CD4-positive, alpha-beta T cell treated with Interleukin-15 for 4 hours (primary cell): ENCODE data around the gene SRP19.
"Not testable (repeated sequence)": the region's sequence is repeated elsewhere in the genome, so short reads cannot be mapped to it uniquely, and the experiment has no call there.

Experiments
- DNase-seq: peaks from one replicate; pipeline ENCODE4 v3.0.0-alpha.2; 2020; ENCODE audit warnings: low spot score

The SRP19 gene

GRCh38 chr5:112860929-112861637 lies at the start of gene SRP19:
Gene SRP19 (plus strand): TSS chr5:112861287. CDS start chr5:112861377, 90 bp downstream.
- peak; percentile 92 for DNase-seq

DNA sequence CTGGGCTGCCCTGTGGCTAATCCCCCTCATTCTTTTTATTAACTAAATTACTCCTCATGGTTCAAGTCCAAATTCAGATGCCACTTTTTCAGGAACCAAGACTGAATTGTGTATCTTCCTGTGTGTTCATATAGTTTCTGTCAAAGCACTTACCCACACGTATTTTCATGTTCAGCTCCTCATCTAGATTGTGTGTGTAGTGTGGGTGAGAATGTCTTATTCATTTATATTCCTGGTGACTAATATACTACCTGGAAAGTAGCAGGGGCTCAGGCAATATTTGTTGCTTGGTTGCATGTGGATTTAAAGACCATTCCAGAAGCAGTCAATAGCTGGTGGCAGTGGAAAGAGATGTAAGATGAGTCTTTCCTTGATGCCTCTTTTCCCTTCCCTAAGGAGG lies 48.5 kb upstream of the SRP19 start:
- DNase-seq, result no peak

GRCh38 chr5:112820246-112820645 lies 40.8 kb upstream of the SRP19 start:
- DNase-seq, result no peak

DNA sequence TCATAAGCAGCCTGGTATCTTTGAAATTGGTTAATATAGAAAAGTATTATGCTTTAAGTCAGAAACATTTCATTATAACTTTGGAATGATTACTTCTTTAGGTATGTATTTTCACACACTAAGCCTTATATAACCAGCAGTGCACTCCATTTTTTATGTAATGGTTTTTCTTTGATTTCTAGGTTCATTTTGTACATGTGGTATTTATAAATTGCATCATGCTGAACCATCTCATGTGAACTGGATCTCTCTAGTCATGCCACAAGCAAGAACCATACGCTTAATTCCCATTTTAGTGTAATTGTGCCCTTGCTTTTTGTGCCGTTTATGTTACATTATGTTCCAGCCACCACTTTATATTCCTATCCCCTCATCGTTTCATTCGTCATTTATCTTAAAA lies 38.6 kb upstream of the SRP19 start:
- no peak for DNase-seq

- DNase-seq, result no peak
Measured at GRCh38 chr5:112823181-112823580, 37.9 kb upstream of the SRP19 start.

DNA sequence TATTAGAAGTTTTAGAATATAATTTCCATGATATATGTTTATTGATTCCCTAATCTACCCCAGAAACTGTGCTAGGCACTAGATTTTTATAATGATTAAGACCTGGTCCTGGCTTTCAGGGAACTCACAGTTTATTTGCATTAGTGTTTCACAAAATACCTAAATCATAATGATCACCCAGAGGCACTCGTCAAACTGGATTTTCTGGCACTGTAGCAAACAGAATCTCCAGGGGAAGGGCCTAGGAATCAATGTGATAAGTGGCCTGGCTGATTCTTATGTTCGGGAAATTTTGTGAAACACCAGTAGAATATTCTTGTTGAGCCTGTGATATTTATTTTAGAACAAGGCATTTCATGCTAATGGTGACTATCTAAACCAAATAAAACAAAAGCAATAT lies 37.4 kb upstream of the SRP19 start:
- DNase-seq, result no peak

- DNase-seq, result no peak
Measured at GRCh38 chr5:112824197-112824596, 36.9 kb upstream of the SRP19 start.

- DNase-seq, result no peak
Measured at GRCh38 chr5:112830378-112830777, 30.7 kb upstream of the SRP19 start.

DNA sequence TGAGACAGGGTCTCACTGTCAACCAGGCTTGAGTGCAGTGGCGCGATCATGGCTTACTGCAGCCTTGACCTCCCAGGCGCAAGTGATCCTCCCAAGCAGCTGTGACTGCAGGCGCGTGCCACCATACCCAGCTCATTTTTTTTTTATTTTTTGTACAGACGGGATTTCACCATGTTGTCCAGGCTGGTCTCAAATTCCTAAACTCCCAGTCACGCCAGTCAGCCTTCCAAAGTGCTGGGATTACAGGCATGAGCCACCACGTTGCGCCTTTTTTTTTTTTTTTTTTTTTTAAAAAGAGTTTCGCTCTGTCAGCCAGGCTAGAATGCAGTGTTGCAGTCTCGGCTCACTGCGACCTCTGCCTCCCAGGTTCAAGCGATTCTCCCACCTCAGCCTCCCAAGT lies 27.1 kb upstream of the SRP19 start:
- no peak for DNase-seq

GRCh38 chr5:112844489-112844888 lies 16.6 kb upstream of the SRP19 start:
- no peak for DNase-seq

GRCh38 chr5:112846556-112846955 lies 14.5 kb upstream of the SRP19 start:
- DNase-seq, result no peak

GRCh38 chr5:112847306-112847705 lies 13.8 kb upstream of the SRP19 start:
- no peak for DNase-seq

- DNase-seq, result peak; percentile 66
Measured at GRCh38 chr5:112848116-112848811, 12.8 kb upstream of the SRP19 start.

DNA sequence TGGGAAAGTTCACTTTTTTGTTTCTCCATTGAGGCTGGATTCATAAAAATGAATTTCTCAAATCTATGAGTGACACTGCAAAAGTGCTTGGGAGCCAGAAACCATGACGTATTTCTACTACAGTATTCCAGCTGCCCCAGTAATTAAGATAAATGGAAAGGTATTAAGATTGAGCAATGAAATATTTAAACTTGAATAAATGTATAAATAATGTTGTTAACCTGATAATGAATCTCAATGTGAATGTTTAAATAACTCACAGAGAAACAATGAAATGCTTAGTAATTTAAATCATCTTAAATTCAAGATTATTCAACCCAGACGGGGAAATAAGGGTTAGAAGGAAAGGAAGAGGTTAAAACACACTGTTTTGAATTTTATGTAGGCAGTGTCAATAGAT lies 11.2 kb upstream of the SRP19 start:
- no peak for DNase-seq

- DNase-seq, result no peak
Measured at GRCh38 chr5:112854651-112855050, 6.4 kb upstream of the SRP19 start.

- no peak for DNase-seq
Measured at GRCh38 chr5:112857866-112858265, 3.2 kb upstream of the SRP19 start.

- DNase-seq, result not testable (repeated sequence)
Measured at GRCh38 chr5:112860571-112860928, 537 bp upstream of the SRP19 start.

GRCh38 chr5:112861638-112861985 lies 525 bp downstream of the SRP19 start:
- DNase-seq, result no peak

- DNase-seq, result no peak
Measured at GRCh38 chr5:112862085-112862484, 998 bp downstream of the SRP19 start.

DNA sequence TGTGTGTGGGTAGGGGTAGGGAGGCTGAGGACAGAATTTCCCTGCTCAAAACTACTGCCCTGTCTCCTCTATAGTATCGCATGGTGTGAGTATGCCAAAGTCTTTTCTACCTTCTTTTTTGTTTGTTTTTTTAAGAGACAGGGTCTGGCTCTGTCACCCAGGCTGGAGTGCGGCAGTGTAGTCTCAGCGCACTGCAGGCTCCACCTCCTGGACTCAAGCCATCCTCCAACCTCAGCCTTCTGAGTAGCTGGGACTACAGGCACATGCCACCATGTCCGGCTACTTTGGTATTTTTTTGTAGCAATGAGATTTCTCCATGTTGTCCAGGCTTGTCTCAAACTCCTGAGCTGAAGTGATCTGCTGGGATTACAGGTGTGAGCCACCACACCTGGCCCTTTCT lies 2.5 kb downstream of the SRP19 start:
- no peak for DNase-seq

GRCh38 chr5:112865128-112865527 lies 4.0 kb downstream of the SRP19 start:
- no peak for DNase-seq

GRCh38 chr5:112866739-112867138 lies 5.7 kb downstream of the SRP19 start:
- no peak for DNase-seq

DNA sequence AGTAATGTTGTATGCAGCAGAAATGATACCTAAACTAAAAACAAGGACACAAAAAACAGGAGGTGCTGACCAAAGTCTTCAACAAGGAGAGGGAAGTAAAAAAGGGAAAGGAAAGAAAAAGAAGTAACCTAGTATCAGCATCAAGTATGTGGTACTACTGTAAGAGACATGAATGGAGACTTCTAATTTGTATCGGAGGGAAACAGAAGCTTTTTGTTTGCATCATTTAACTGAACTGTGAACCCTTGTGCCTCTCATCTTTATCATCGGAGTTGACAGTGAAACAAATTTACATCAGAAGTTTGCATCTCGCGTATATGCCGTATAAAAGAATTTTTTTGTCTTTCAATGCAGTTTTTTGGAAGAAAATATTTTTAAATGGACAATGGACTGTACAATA lies 6.3 kb downstream of the SRP19 start:
- no peak for DNase-seq

- peak; percentile 51 for DNase-seq
Measured at GRCh38 chr5:112869948-112870347, 8.9 kb downstream of the SRP19 start.
